GM04503 (cell line): ENCODE data around the gene SRRM4.
A peak's percentile ranks its signal among the peaks of the same experiment; 100 is the strongest.

ENCODE experiments used
- DNase-seq: peaks from one replicate; pipeline ENCODE4 v3.0.0-alpha.2; 2012; ENCODE audit warnings: low read depth

SRRM4 gene

GRCh38 chr12:119169150-119169549 lies 187.8 kb downstream of the SRRM4 start:
- no peak for DNase-seq

DNA sequence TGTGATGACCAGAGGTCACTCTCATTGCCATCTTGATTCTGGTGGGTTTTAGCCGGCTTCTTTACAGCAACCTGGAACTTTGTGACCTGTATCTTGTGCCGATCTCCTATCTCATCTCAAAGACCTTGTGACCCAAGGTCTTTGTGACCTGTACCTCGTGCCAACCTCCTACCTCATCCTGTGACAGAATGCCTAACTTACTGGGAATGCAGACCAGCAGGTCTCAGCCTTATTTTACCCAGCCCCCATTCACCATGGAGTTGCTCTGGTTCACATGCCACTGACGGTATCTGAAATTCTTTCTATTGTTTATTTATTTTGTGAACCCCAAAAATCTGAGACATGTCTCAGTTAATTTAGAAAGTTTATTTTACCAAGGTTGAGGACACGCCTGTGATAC lies 189.9 kb downstream of the SRRM4 start:
- no peak for DNase-seq

GRCh38 chr12:119171691-119172425 lies 190.5 kb downstream of the SRRM4 start:
- DNase-seq = no peak

DNA sequence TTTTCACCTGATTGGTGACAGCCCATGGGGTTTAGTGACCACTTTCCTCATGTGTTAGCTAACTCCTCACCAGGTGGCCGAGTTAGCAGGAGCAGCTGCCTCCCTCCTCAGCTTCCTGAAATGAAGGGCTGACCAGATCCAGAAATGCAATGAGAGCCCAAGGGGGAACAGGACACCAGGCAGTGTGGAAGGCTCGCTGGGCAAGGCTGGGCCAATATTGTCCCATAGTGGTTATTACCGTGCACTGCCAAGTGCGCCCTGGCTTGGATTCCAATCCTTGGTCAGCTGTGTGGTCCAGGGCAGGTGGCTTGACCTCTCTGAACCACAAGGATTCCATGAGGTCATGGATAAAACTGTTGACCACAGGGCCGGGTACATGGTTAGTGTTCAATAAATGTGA lies 193.7 kb downstream of the SRRM4 start:
- no peak for DNase-seq

GRCh38 chr12:119176267-119177055 lies 195.1 kb downstream of the SRRM4 start:
- peak; percentile 71 for DNase-seq

DNA sequence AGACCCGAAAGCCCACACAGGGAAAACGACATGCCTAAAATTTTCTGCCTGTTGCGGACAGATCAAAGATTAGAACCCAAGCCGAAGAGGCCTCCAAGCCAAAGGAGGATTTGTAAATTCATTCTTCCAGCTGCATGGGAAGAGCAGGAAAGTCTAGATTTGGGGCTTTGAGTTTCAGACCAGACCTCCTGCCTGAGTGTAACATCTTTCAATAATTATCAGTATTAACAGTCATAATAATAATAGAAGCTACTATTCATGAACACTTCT lies 195.7 kb downstream of the SRRM4 start:
- no peak for DNase-seq

GRCh38 chr12:119177724-119178380 lies 196.5 kb downstream of the SRRM4 start:
- DNase-seq = no peak

GRCh38 chr12:119178544-119179334 lies 197.4 kb downstream of the SRRM4 start, which contains the start of gene HSPB8:
Gene HSPB8 (plus strand): TSS chr12:119178931. CDS start chr12:119179313, 382 bp downstream.
- DNase-seq = peak; percentile 90

- DNase-seq = peak; percentile 26
These were observed 198.1 kb downstream of the SRRM4 start for GRCh38 chr12:119179335-119180021.

DNA sequence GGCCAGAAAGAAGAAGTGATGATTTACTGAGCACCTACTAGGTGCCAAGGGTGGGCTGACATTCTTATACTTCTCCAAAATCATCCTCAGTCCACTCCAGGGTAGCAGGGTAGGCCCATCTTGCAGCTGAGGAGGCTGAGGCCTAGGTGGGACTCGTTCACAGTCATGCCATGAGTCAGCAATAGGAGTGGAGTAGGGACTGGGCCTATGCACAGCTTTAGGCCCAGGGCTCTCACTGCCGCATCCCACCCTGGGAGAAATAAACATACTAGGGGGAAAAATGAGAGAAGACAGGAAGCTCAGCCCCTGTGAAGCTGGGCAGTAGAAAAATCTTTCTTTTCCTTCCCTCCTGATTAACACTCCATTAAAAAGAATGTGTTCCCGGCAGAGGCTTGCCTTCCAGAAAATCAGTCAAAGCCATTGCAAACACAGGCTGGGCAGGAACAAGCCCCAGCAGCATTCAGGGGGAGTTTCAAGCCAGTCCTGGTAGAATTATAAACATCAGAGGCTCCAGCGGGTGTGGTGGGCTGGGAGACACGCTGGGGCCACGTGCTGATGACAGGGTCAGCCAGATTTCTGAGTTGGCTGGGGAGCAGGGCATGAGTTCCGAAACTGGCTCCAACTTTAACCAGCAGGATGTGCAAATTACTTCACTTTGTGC lies 199.2 kb downstream of the SRRM4 start:
- peak; percentile 34 for DNase-seq

DNA sequence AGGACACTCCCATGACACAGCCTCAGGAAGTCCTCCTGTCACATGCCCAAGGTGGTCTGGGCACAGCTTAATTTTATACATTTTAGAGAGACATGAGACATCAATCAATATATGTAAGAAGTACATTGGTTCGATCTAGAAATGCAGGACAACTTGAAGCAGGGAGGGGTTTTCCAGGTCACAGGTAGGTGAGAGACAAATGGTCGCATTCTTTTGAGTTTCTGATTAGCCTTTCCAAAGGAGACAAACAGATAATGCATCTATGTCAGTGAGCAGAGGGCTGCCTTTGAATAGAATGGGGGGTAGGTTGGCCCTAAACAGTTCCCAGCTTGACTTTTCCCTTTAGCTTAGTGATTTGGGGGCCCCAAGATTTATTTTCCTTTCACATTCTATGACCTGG lies 199.9 kb downstream of the SRRM4 start:
- DNase-seq = no peak

DNA sequence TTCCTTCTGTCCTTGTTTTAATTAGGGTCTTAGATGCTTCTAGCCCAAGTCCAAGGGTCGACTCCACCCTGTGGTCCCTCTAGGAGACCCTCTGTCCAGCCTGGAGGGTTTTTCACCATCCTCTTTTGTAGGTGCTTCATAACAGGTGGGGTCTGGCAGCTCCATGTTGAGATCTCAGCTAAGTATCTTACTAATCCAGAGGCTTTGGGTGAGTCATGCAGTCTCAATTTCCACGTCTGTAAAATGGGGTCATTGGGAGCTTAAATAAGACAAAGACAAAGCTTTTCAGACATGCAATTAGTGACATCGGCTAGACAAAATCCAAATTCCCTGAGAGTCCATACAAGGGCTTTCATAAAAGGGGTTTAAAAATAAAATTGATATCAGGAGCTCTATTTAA lies 200.6 kb downstream of the SRRM4 start:
- no peak for DNase-seq

- no peak for DNase-seq
These were observed 201.6 kb downstream of the SRRM4 start for GRCh38 chr12:119182701-119183493.

- no peak for DNase-seq
These were observed 202.8 kb downstream of the SRRM4 start for GRCh38 chr12:119183942-119184695.

GRCh38 chr12:119195256-119195655 lies 213.9 kb downstream of the SRRM4 start:
- no peak for DNase-seq

DNA sequence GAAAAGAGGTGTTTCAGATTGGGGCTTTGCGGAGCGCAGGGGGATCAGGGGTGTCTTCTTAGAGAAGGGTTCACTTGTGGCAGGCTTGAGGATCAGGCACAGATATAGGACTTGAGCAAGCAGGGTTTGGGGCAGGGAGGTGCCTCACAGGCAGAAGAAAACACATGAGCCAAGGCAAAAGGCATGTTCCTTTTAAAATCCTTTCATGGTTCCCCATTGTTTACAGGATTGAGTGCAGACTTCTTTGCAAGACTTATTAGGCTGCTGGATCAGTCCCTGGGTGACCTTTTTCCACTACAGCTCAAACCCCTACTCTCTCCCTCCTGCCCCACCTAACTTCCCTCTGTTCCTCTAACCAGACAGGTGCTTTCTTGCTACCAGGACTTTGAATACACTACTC lies 217.1 kb downstream of the SRRM4 start:
- no peak for DNase-seq

GRCh38 chr12:119200601-119201000 lies 219.3 kb downstream of the SRRM4 start:
- DNase-seq = no peak

DNA sequence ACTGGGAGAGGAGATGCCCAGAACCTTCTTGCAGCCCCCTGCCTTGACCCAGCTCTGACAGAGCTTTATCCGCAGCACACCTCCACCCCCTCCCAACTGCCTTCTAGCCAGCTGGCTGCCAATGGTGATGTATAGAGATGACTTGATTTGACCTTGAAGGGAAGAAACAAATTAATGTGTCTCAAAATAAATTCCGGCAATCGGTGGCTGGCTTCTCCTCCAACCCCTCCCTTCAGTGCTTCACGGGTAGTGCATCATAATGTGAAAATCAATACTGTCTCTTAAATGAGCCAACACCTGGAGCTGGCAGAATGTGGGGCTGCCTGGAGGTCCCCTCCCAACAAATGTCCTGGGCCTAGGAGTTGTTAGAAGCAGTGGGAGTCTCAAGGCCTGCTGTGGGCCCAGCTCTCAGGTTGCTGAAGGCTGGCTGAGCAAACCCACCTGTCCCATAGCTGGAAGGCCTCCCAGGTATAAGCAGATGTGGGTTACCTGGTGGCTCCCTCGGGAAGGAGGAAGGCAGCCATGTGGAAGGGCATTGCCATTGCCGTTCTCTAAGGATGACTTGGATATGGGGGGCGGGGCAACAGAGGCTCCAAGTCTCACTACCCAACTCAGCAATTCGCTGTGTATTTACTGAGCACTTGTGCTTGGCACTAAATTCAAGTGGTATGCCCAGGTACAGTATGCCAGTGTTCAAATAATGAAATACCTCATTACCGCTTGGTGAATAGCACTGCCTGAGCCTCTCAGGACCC lies 220.6 kb downstream of the SRRM4 start:
- no peak for DNase-seq

- DNase-seq = no peak
These were observed 221.2 kb downstream of the SRRM4 start for GRCh38 chr12:119202544-119202943.
